Left lung (tissue), 10 donors: ENCODE results near the gene TMEM54. TPM values are rescaled to one million over a fixed set of nuclear protein-coding genes. Genes with fewer than 3 reads are reported as not detected.

Source experiments
- ATAC-seq: fragments of 200-7000 bp; cut with Tn5 transposase; one replicate; pipeline ENCODE4 v1.9.1; 2020; ENCODE audit warnings: moderate library complexity
- DNase-seq, 4 donors: peaks; one replicate each; pipeline ENCODE4 v3.0.0-alpha.2; 2013 to 2020
- H3K27ac ChIP-seq, 2 donors: fragments of 200-600 bp; sonication (generic) in 1 of 2; one replicate each; pipeline versions ENCODE4 v1.5.0 to v1.8.0; 2020 to 2021
- H3K27me3 ChIP-seq, 2 donors: fragments of 200-600 bp; sonication (generic) in 1 of 2; one replicate each; pipeline versions ENCODE4 v1.5.0 to v1.8.0; 2020 to 2021
- H3K36me3 ChIP-seq, 2 donors: fragments of 200-600 bp; sonication (generic) in 1 of 2; one replicate each; pipeline versions ENCODE4 v1.5.0 to v1.8.0; 2020 to 2021
- H3K4me1 ChIP-seq, 2 donors: fragments of 200-600 bp; one replicate each; pipeline ENCODE4 v1.8.0; 2021
- H3K4me3 ChIP-seq, 2 donors: fragments of 200-600 bp; sonication (generic) in 1 of 2; one replicate each; pipeline versions ENCODE4 v1.5.0 to v1.8.0; 2020 to 2021; ENCODE audit warnings: mild to moderate bottlenecking in 1 of 2
- H3K9me3 ChIP-seq, 2 donors: fragments of 200-600 bp; sonication (generic) in 1 of 2; one replicate each; pipeline versions ENCODE4 v1.5.0 to v1.8.0; 2020 to 2021
- CTCF ChIP-seq, 2 donors: fragments of 200-600 bp; sonication (generic) in 1 of 2; IDR thresholded peaks; one replicate each; pipeline versions ENCODE4 v1.5.0 to v1.8.0; 2021; ENCODE audit warnings: antibody characterized with exemption in 2 of 2
- intact Hi-C, 2 donors: fragments of 100-400 bp; cut with DNase I; formaldehyde crosslinking; loops; one replicate each; pipeline versions ENCODE4 v1.11.2 to v1.14.2; 2022
- polyA plus RNA-seq, 6 donors: library from polyadenylated mRNA; unstranded; fragments of 120-200 nt; gene quantifications; one replicate each; pipeline ENCODE4 v1.2.1, GENCODE V29; 2013; ENCODE audit not compliant: insufficient read length in 6 of 6
- total RNA-seq, 2 donors: library from RNA; stranded (reverse); fragmentation: NEBNext Ultra II Directional; extraction: Animal tissue kit (Norgen Biotek cat#: 25700); gene quantifications; one replicate each; pipeline ENCODE4 v1.2.1, GENCODE V29; 2021
- donor health status: DM: no; HTN: yes; CAD: no.
- donor health status: DM: no; HTN: no; CAD: no.

Gene TMEM54
- total and polyA plus RNA-seq, 8 donors, result 22.4 to 87.0 (median 23.1) TPM

- peaks cover 0 to 58% of the 10 kb centered on the region in 2 donors for H3K27me3 ChIP-seq
- intact Hi-C loops, result loop anchor here in 1 of 2 donors (10.0 kb wide), 1 partner anchor 207 kb away; the partner anchor contains the start of gene AZIN2
- peak in 1 of 4 donors; percentile 30 for DNase-seq
- H3K36me3 ChIP-seq, result no peaks in the 10 kb centered on the region
- no peak overlapping the region for H3K4me3 ChIP-seq
- H3K27ac ChIP-seq, result no peak overlapping the region
- no peak for ATAC-seq
- no peak for TF ChIP-seq CTCF (IDR thresholded peaks at IDR 0.05)
- peaks cover 0 to 2% of the 10 kb centered on the region in 2 donors for H3K4me1 ChIP-seq
- no peaks in the 10 kb centered on the region for H3K9me3 ChIP-seq
Measured at GRCh38 chr1:32877211-32878110, 23.7 kb downstream of the TMEM54 start.

GRCh38 chr1:32876341-32877210 lies 24.6 kb downstream of the TMEM54 start:
- ATAC-seq (peak; percentile 90), DNase-seq (peak in 2 of 4 donors; percentile 58 to 93)
- H3K36me3 ChIP-seq, result no peaks in the 10 kb centered on the region
- intact Hi-C loops, result loop anchor here in 1 of 2 donors (10.0 kb wide), 1 partner anchor 208 kb away; the partner anchor contains the start of gene AZIN2
- H3K4me1 ChIP-seq, result peaks cover 0 to 2% of the 10 kb centered on the region in 2 donors
- peaks cover 0 to 62% of the 10 kb centered on the region in 2 donors for H3K27me3 ChIP-seq
- peak; percentile 88 to 93 for TF ChIP-seq CTCF (IDR thresholded peaks at IDR 0.05)
- no peak overlapping the region for H3K27ac ChIP-seq
- H3K4me3 ChIP-seq, result no peak overlapping the region
- no peaks in the 10 kb centered on the region for H3K9me3 ChIP-seq

GRCh38 chr1:32874860-32875752 lies 26.1 kb downstream of the TMEM54 start:
- no peaks in the 10 kb centered on the region for H3K9me3 ChIP-seq
- no peak overlapping the region for H3K4me3 ChIP-seq
- no peak for ATAC-seq
- H3K27ac ChIP-seq, result no peak overlapping the region
- intact Hi-C loops, result loop anchor here in 1 of 2 donors (5.0 to 10.0 kb wide), 2 partner anchors 163 to 210 kb away; partner anchors contain the start of gene AZIN2
- H3K27me3 ChIP-seq, result peaks cover 0 to 75% of the 10 kb centered on the region in 2 donors
- TF ChIP-seq CTCF (IDR thresholded peaks at IDR 0.05), result no peak
- H3K36me3 ChIP-seq, result no peaks in the 10 kb centered on the region
- H3K4me1 ChIP-seq, result peaks cover 2 to 8% of the 10 kb centered on the region in 2 donors
- DNase-seq, result no peak

GRCh38 chr1:32873484-32873883 lies 27.7 kb downstream of the TMEM54 start:
- no peak overlapping the region for H3K4me3 ChIP-seq
- ATAC-seq (no peak), DNase-seq (no peak)
- no peak overlapping the region for H3K27ac ChIP-seq
- peaks cover 0 to 79% of the 10 kb centered on the region in 2 donors for H3K27me3 ChIP-seq
- no peaks in the 10 kb centered on the region for H3K36me3 ChIP-seq
- intact Hi-C loops, result loop anchor here in 1 of 2 donors (5.0 to 10.0 kb wide), 2 partner anchors 161 to 211 kb away; partner anchors contain the start of gene AZIN2
- no peak for TF ChIP-seq CTCF (IDR thresholded peaks at IDR 0.05)
- H3K9me3 ChIP-seq, result no peaks in the 10 kb centered on the region
- peaks cover 2 to 8% of the 10 kb centered on the region in 2 donors for H3K4me1 ChIP-seq
